ENCODE results near the gene FBXO41.

DNA sequence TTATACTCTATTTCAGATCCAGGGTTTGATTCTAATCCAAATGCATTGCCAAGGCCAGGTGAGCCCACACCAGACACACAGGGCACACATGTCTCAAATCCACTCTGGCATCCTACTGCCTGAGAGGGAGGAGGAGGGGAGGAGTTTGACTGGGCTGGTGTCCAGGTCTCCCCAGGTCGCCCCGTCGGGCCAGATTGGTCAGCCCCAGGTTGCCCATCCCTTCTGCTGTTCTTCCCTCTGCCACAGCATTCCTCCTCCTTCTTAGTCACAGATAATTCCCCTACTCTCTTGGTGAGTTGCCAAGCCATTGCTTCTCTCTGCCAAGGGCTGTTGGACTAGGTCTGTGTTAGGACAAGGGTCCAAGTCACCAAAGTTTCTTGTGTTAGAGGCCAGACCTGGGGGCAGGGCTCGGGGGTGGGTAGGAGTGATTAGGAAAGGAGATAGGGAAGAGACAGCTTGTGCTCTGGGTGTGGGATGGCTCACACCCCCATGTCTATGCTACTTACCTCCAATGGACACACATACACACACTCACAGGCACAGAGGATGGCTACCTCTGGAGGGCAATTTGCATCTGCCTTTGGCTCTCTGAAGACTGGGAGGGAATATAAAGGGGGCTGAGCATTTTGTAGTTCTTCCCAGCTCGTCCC, 11.6 kb upstream of the FBXO41 start:
- TF ChIP-seq, protein P1, sequence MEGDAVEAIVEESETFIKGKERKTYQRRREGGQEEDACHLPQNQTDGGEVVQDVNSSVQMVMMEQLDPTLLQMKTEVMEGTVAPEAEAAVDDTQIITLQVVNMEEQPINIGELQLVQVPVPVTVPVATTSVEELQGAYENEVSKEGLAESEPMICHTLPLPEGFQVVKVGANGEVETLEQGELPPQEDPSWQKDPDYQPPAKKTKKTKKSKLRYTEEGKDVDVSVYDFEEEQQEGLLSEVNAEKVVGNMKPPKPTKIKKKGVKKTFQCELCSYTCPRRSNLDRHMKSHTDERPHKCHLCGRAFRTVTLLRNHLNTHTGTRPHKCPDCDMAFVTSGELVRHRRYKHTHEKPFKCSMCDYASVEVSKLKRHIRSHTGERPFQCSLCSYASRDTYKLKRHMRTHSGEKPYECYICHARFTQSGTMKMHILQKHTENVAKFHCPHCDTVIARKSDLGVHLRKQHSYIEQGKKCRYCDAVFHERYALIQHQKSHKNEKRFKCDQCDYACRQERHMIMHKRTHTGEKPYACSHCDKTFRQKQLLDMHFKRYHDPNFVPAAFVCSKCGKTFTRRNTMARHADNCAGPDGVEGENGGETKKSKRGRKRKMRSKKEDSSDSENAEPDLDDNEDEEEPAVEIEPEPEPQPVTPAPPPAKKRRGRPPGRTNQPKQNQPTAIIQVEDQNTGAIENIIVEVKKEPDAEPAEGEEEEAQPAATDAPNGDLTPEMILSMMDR (IDR thresholded peaks at IDR 0.05): no peak
- TF ChIP-seq SIN3A (IDR thresholded peaks at IDR 0.05; ENCODE audit: borderline replicate concordance, low read depth, low read length): no peak
- no peak for TF ChIP-seq TAF1 (IDR thresholded peaks at IDR 0.05; ENCODE audit: borderline replicate concordance, low read depth, low read length)
- TF ChIP-seq, protein P2, sequence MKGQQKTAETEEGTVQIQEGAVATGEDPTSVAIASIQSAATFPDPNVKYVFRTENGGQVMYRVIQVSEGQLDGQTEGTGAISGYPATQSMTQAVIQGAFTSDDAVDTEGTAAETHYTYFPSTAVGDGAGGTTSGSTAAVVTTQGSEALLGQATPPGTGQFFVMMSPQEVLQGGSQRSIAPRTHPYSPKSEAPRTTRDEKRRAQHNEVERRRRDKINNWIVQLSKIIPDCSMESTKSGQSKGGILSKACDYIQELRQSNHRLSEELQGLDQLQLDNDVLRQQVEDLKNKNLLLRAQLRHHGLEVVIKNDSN (IDR thresholded peaks at IDR 0.05; ENCODE audit: borderline replicate concordance, low read depth): no peak
- no peak for TF ChIP-seq RAD21 (IDR thresholded peaks at IDR 0.05; ENCODE audit: low read length)
- TF ChIP-seq, protein P3, sequence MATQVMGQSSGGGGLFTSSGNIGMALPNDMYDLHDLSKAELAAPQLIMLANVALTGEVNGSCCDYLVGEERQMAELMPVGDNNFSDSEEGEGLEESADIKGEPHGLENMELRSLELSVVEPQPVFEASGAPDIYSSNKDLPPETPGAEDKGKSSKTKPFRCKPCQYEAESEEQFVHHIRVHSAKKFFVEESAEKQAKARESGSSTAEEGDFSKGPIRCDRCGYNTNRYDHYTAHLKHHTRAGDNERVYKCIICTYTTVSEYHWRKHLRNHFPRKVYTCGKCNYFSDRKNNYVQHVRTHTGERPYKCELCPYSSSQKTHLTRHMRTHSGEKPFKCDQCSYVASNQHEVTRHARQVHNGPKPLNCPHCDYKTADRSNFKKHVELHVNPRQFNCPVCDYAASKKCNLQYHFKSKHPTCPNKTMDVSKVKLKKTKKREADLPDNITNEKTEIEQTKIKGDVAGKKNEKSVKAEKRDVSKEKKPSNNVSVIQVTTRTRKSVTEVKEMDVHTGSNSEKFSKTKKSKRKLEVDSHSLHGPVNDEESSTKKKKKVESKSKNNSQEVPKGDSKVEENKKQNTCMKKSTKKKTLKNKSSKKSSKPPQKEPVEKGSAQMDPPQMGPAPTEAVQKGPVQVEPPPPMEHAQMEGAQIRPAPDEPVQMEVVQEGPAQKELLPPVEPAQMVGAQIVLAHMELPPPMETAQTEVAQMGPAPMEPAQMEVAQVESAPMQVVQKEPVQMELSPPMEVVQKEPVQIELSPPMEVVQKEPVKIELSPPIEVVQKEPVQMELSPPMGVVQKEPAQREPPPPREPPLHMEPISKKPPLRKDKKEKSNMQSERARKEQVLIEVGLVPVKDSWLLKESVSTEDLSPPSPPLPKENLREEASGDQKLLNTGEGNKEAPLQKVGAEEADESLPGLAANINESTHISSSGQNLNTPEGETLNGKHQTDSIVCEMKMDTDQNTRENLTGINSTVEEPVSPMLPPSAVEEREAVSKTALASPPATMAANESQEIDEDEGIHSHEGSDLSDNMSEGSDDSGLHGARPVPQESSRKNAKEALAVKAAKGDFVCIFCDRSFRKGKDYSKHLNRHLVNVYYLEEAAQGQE (IDR thresholded peaks at IDR 0.05; ENCODE audit: low read depth, low read length): no peak
- no peak for TF ChIP-seq ELF1 (IDR thresholded peaks at IDR 0.05)
- no peak for TF ChIP-seq EP300 (IDR thresholded peaks at IDR 0.05; ENCODE audit: borderline replicate concordance in 1 of 2, low read depth in 1 of 2, low read length in 1 of 2)
- no peak for TF ChIP-seq YY1 (IDR thresholded peaks at IDR 0.05; ENCODE audit: low read depth)
- TF ChIP-seq GABPA (IDR thresholded peaks at IDR 0.05; ENCODE audit: low read depth): no peak
- TF ChIP-seq TCF12 (IDR thresholded peaks at IDR 0.05): no peak
- TF ChIP-seq EZH2phosphoT487 (IDR thresholded peaks at IDR 0.05; ENCODE audit: borderline replicate concordance, low read depth): no peak
- TF ChIP-seq FOXJ3 (CRISPR knock-in tag; IDR thresholded peaks at IDR 0.05): no peak
- TF ChIP-seq FOSL2 (IDR thresholded peaks at IDR 0.05; ENCODE audit: borderline replicate concordance, low read depth): no peak

Measured in SK-N-SH (cell line).